Measurements from ENCODE around the gene NELFB.
A peak's percentile ranks its signal among the peaks of the same experiment; 100 is the strongest.

The NELFB gene

DNA sequence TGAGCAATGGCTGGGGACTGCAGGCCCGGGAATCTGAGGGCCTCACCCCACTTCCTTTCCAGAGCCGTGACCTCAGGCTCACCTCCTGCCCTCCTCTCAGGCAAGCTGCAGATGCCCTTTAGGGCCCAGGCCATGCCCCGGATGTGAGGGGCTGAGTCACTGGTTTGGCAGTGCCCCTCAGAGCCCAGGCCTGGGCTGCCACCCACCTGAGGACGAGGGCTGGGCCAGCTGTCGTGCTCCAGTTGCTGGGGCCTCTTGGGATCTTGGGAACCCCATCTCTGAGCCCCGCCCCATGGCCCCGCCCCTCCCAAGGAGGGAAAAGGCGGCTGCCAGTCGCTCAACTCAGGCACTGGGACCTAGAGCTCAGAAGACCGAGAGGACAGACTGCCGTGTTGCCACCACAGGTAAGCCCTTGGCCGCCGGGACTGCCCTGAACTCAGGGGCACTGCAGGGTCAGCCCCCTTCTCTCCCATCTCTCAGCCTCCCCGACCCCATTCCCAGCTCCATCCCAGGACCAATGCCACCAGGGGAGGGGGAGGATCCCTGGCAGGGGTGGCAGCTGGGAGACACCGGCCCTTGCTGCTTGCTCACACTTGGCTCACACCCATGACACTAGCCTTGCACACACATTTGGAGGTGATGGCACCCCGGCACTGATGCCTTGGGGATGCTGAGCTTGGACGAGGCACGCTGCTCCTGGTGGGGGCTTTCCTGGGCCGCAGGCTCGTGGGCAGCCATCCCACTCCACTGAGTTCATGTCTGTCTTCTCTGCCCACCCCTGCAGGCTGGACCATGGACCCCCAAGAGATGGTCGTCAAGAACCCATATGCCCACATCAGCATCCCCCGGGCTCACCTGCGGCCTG lies 30.1 kb upstream of the NELFB start, which contains the start of gene CYSRT1:
Gene CYSRT1, plus strand, starts transcription at position 345 of the 865 bp plus-strand sequence. Its CDS starts 448 bp downstream, at position 793.
- H3K4me3 ChIP-seq (ENCODE audit: low read length), result peak within 1 kb of the TSS; percentile 77
- DNase-seq (ENCODE audit: low read depth), result no peak
- TF ChIP-seq, protein P1, sequence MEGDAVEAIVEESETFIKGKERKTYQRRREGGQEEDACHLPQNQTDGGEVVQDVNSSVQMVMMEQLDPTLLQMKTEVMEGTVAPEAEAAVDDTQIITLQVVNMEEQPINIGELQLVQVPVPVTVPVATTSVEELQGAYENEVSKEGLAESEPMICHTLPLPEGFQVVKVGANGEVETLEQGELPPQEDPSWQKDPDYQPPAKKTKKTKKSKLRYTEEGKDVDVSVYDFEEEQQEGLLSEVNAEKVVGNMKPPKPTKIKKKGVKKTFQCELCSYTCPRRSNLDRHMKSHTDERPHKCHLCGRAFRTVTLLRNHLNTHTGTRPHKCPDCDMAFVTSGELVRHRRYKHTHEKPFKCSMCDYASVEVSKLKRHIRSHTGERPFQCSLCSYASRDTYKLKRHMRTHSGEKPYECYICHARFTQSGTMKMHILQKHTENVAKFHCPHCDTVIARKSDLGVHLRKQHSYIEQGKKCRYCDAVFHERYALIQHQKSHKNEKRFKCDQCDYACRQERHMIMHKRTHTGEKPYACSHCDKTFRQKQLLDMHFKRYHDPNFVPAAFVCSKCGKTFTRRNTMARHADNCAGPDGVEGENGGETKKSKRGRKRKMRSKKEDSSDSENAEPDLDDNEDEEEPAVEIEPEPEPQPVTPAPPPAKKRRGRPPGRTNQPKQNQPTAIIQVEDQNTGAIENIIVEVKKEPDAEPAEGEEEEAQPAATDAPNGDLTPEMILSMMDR (conservative IDR thresholded peaks at IDR 0.05; ENCODE audit: low read depth, low read length), result no peak

- TF ChIP-seq, protein P1 (conservative IDR thresholded peaks at IDR 0.05; ENCODE audit: low read depth, low read length), result no peak
- H3K4me3 ChIP-seq (ENCODE audit: low read length), result no peak overlapping the region
- DNase-seq (ENCODE audit: low read depth), result no peak
Observed at GRCh38 chr9:137225699-137226331, 29.3 kb upstream of the NELFB start.

DNA sequence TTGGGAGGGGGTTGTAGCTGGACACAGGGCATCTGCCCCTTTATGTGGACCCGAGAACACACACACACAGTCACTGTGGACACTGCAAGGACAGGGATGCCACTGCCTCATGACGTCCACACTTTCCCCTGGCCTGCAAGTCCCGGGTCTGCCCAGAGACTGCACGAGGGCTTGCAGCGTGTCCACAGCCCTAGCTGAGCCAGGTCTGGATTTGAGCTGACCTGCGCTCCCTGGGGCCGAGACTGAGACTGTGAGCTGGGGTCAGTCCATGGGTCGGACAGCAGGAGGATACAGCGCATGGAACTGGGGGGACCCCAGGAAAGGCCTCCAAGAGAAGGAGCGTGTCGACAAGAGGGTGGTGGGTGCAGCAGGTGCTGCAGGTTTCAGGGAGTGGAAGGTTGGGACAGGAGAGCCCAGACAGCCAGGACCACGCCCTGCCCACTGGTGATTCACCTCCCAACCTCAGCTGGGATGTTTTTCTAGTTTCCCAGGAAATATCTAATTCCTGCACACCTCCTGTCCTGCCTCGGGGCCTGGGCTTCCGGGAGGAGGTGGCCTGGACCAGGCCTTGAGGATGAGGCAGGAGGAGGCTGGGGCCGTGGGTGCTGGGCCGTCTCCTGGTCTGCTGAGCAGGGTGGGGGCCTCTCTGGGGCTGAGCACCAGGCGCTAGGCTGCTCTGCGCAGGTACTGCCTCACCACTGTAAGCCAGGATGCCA lies 28.6 kb upstream of the NELFB start:
- no peak overlapping the region for H3K4me3 ChIP-seq (ENCODE audit: low read length)
- TF ChIP-seq, protein P1 (conservative IDR thresholded peaks at IDR 0.05; ENCODE audit: low read depth, low read length), result no peak

GRCh38 chr9:137227054-137227852 lies 27.9 kb upstream of the NELFB start, which contains the start of gene RNF224:
Gene RNF224, plus strand, starts transcription at chr9:137227502. Its CDS starts 834 bp downstream, at chr9:137228336.
- H3K4me3 ChIP-seq (ENCODE audit: low read length), result no peak within 1 kb of the TSS
- peak; percentile 21 for DNase-seq (ENCODE audit: low read depth)
- TF ChIP-seq, protein P1 (conservative IDR thresholded peaks at IDR 0.05; ENCODE audit: low read depth, low read length), result peak; percentile 94

More for the DNA sequence above, 28.6 kb upstream of the NELFB start:
- DNase-seq (ENCODE audit: low read depth), result no peak

DNA sequence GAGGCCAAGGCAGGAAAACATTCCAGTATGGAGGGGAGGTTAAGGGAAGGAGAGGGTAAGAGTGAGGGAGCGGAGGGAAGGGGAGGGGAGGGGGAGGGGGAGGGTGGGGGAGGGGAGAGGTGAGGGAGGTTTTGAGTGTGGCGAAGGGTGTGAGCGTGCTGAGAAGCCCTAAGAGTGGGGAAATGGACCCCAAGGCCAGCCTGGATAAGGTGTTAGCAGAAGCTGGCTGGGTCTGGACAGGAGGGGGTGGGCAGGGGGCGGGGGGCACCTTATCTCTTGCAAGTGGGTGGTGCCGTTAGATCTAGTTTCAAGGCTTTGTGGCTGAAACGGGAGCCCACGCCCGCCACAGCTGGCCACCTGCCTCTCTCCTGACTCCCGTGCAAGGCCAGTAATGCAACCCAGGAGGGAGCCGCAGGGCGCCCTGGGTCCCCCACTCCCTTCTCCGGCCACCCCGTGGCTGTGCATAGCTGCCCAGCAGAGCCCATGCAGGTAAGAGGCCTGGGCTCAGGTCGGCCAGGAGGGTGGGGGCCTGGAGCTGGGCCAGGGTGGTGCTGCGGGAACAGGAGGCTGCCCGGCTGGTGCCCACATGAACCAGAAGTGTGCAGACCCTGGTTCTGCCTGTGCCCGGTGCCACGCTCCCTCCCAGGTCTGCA lies 27.1 kb upstream of the NELFB start:
- H3K4me3 ChIP-seq (ENCODE audit: low read length), result no peak overlapping the region
- TF ChIP-seq, protein P1 (conservative IDR thresholded peaks at IDR 0.05; ENCODE audit: low read depth, low read length), result no peak
- no peak for DNase-seq (ENCODE audit: low read depth)

DNA sequence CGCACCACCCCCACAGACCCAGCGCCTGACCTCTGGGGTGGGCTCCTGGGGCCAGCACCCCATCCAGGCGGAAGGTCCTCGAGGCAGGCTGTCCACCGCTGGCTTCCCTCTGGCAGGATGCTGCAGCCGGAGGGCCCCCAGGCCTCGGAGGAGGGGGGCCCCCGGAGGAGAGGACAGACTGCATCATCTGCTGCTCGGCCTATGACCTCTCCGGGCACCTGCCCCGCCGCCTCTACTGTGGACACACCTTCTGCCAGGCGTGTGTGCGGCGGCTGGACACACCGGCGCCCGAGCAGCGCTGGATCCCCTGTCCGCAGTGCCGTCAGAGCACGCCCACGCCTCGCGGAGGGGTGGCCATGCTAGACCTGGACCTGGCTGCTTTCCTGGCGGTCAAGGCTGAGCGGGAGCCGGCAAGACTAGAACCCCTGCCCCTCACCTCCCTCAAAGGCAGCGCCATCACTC lies 26.6 kb upstream of the NELFB start:
- H3K4me3 ChIP-seq (ENCODE audit: low read length), result no peak overlapping the region
- DNase-seq (ENCODE audit: low read depth), result no peak
- TF ChIP-seq, protein P1 (conservative IDR thresholded peaks at IDR 0.05; ENCODE audit: low read depth, low read length), result no peak
